NAMALWA (cell line): ENCODE data around the gene GPC5.

Experiments used
- DNase-seq: peaks from one replicate; pipeline ENCODE4 v3.0.0-alpha.2; 2015; ENCODE audit warnings: low spot score

GPC5 gene

GRCh38 chr13:91456837-91457236, 58.4 kb downstream of the GPC5 start:
- no peak for DNase-seq

DNA sequence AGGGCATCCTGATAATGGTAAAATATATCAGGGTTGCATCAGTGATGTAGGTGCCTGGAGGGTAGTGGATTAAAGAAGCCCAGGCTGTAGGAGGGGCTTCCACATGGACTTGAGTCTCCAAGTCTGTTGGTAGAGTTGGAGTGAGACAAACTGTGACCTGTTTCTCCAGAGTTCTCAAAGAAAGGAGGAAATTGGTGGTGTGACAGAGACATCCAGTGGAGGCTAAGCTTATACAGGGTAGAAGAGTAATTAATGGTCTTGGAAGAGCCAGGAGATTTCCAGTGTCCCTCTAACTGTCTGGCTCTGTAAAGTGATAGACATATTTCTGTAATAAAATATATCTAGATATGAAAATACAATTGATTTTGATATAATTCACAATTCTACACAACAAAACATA, 61.1 kb downstream of the GPC5 start:
- no peak for DNase-seq

GRCh38 chr13:91464336-91464735, 65.9 kb downstream of the GPC5 start:
- DNase-seq = no peak

GRCh38 chr13:91467236-91467635, 68.8 kb downstream of the GPC5 start:
- DNase-seq = no peak

DNA sequence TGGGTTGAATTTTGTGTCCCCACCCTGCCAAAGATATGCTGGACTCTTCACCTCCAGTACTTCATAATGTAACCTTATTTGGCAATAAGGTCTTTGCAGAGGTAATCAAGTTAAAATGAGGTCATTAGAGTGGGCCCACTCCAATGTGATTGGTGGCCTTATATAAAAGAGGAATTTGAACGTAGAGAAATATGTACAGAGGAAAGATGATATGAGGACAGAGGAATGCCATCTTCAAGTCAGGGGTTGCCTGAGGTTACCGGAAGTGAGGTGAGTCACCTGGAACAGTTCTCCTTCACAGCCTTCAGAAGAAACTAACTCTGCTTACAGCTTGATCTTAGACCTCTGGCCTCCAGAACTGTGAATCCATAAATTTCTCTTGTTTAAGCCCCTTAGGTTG, 69.9 kb downstream of the GPC5 start:
- DNase-seq = no peak

- no peak for DNase-seq
Observed at GRCh38 chr13:91470084-91470621, 71.7 kb downstream of the GPC5 start.

GRCh38 chr13:91470681-91471080, 72.3 kb downstream of the GPC5 start:
- DNase-seq = no peak

GRCh38 chr13:91482427-91482826, 84.0 kb downstream of the GPC5 start:
- DNase-seq = no peak

GRCh38 chr13:91491980-91492379, 93.6 kb downstream of the GPC5 start:
- DNase-seq = no peak

DNA sequence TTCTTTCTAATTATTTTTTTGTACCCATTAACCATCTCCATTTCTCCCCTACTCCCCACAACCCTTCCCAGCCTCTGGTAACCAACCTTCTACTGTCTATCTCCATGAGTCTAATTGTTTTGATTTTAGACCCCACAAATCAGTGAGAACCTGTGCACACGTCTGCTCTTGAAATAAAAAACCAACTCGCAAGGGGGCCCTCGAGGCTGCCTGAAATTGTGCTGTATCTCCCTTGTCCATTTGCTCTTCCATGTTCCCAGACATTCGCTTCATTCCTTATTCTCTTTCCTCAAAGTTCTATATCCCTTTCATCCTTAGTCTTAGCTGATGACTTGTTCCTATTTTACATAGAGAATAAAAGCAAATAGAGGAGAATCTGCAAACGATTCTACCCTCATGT, 95.0 kb downstream of the GPC5 start:
- DNase-seq = no peak

- no peak for DNase-seq
Observed at GRCh38 chr13:91498298-91498697, 99.9 kb downstream of the GPC5 start.

GRCh38 chr13:91504216-91504615, 105.8 kb downstream of the GPC5 start:
- DNase-seq = no peak

DNA sequence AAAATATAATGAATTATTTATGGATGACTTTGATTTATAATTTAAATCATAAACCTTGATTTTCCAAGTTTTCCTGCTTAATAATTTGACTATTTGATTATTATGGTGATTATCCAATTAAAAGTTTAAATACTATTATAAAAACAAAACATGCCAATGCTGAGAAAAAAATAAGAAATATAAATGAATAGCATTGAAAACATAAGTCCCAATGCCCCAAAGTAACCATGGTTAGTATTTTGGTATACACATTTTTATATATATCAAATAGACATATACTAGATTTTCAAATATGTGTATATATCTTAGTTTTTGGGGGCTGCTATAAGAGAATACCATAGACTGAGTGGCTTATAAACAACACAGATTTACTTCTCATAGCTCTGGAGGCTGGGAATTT, 108.3 kb downstream of the GPC5 start:
- DNase-seq = no peak

GRCh38 chr13:91510058-91510457, 111.6 kb downstream of the GPC5 start:
- no peak for DNase-seq

DNA sequence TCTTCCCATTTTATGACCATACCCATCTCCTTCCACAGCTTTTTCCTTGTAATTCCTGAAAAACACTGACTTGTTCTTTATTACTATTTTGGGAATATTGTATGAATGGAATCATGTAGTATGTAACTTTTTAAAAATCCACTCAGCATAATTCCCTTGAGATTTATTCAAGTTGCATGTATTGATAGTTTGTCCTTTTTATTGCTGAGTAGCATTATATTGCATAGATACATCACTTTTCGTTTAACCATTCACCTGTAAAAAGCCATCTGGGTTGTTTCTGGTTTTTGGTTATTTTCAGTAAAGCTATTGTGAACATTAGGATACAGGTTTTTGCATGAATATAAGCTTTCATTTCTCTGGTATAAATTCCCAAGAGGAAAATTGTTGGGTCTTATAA, 115.4 kb downstream of the GPC5 start:
- no peak for DNase-seq

GRCh38 chr13:91516799-91517198, 118.4 kb downstream of the GPC5 start:
- no peak for DNase-seq

- DNase-seq = no peak
Observed at GRCh38 chr13:91520952-91521351, 122.5 kb downstream of the GPC5 start.

- DNase-seq = no peak
Observed at GRCh38 chr13:91523116-91523515, 124.7 kb downstream of the GPC5 start.

- DNase-seq = no peak
Observed at GRCh38 chr13:91526543-91527033, 128.2 kb downstream of the GPC5 start.

DNA sequence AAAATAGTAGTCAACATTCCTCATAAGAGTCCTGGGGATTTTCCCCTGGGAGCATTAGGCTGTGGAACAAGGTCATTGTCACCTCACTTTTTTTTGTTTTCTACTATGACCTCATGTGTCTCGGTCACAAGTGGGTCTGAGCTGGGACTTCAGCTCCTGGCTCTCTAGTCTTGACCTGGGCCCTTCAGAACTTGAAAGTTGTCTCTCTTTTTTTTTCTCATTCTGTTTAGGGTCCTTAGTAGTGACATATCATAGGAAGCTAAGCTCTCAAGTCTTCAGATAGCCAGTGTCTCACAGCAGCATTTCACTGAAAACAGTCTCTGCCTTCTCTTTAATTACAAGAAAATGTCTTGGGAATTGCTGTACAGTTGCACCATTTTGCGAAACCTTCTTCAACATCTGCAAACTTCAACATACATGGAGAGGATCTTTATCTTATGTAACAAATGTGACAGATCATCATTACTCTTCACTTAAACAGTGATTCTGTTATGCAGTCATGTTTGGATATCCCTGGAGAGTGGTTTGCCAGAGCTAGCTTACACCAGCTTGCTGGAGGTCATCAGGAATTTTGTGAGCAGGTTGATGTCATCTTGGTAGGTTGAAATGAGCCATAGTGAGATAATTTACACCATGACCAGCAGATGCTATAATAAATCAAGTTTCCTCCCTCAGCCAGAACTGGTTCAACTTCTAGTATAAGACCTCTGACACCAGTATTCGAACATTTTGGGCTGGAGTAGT, 131.5 kb downstream of the GPC5 start:
- no peak for DNase-seq

DNA sequence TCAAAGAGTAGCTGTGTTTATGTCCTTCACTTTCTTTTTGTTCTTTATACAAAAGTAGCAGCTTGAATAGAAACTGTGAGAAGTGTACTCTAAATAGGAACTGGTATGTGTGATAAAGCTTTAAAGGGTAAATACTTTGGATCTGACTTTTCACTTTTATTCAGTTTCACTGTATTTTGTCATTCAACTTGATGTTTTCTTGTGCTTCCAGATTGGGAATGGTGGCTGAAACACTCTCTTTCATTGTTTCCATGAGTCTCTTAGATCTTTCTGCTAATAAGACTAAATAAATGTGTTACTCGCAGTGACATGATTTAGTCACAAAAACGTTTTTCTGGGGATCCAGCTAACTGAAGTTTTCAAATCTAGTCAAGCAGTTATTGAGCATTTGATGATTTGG, 133.2 kb downstream of the GPC5 start:
- DNase-seq = no peak

GRCh38 chr13:91533354-91533753, 134.9 kb downstream of the GPC5 start:
- DNase-seq = no peak

DNA sequence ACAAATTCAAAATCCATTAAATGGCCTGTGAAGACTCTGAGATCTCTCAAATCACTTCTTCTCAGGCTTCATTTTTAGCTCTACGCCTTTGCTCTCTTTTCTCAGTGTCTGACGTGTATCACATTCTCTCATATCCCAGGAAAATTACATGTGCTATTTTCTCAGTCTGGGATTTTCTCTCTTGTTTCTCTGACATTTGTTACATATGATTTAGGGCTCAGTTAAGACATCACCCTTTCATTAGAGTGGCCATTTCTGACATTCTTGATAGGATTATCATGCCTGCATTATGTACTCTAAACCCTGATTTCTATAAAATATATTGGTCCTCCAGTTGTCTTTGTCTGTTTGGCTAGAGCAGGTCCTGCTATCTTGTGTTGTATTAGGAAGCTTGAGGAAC, 136.6 kb downstream of the GPC5 start:
- DNase-seq = no peak

DNA sequence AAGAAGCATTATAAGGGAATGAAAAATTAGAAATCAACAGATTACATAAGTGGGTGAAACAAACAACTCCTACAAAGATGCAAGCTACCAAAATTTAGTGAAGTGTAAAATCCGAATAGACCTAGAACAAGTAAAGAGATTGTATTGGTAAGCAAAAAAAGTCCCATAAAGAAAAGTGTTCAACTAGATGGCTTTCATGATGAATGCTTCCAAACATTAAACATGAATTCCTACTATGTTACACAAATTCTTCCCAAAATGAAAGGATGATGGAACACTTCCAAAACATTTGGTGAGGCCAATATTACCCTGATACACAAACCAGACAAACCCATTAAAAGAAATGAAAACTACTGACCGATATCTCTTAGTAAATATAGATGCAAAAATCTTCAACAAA, 139.0 kb downstream of the GPC5 start:
- no peak for DNase-seq
